Suprapubic skin (tissue), 4 donors: Measurements from ENCODE around the gene LIN52.

Experiments used
- POLR2A ChIP-seq, 2 donors: fragments of 450-650 bp; IDR thresholded peaks; one replicate each; pipeline ENCODE4 v1.6.1; 2017; ENCODE audit warnings: antibody characterized with exemption in 2 of 2, mild to moderate bottlenecking in 2 of 2, moderate library complexity in 2 of 2
- POLR2AphosphoS5 ChIP-seq, 3 donors: sonication (generic); formaldehyde crosslinking; IDR thresholded peaks; one replicate each; pipeline ENCODE4 v1.6.1; 2017; ENCODE audit warnings: antibody characterized with exemption in 3 of 3
- TF ChIP-seq, protein P1 (sequence below), 2 donors: fragments of 200-600 bp in 1 of 2; fragments of 450-650 bp in 1 of 2; sonication (generic) in 1 of 2; IDR thresholded peaks; one replicate each; pipeline ENCODE4 v1.5.1; 2016 to 2019; ENCODE audit warnings: antibody characterized with exemption in 2 of 2, mild to moderate bottlenecking in 1 of 2, moderate library complexity in 1 of 2

DNA sequence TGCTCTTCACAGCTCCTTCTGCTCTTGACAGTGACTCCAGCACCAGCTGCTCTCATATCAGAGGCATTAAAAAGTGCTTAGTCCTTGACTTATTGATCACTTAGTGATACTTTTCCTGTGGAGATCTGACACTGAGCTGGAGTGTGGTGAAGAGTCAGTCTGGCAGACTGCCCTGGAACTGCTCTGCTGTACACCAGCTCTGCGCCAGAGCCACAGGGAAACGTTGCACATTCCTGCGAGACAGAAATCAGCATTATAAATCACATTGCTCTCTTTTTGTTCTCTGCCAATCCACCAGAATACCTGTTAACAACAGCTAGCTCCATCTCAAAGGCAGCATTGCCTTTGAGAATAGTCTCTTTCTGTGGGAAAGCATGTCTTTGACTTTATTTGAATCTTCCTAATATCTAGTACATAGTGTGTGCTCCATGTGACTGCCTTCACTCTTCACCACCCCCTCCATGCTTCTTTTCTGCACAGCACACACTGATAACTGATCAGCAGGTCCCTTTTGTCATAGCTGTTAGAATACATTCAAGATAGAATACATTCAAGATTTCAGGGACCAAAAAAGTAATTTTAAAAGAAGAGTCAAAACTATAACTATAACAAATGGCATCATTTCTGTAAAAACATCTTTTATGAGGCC lies 106.3 kb downstream of the LIN52 start:
- no peak for TF ChIP-seq POLR2A (IDR thresholded peaks at IDR 0.05)
- TF ChIP-seq, protein P1, sequence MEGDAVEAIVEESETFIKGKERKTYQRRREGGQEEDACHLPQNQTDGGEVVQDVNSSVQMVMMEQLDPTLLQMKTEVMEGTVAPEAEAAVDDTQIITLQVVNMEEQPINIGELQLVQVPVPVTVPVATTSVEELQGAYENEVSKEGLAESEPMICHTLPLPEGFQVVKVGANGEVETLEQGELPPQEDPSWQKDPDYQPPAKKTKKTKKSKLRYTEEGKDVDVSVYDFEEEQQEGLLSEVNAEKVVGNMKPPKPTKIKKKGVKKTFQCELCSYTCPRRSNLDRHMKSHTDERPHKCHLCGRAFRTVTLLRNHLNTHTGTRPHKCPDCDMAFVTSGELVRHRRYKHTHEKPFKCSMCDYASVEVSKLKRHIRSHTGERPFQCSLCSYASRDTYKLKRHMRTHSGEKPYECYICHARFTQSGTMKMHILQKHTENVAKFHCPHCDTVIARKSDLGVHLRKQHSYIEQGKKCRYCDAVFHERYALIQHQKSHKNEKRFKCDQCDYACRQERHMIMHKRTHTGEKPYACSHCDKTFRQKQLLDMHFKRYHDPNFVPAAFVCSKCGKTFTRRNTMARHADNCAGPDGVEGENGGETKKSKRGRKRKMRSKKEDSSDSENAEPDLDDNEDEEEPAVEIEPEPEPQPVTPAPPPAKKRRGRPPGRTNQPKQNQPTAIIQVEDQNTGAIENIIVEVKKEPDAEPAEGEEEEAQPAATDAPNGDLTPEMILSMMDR (IDR thresholded peaks at IDR 0.05) = no peak
- TF ChIP-seq POLR2AphosphoS5 (IDR thresholded peaks at IDR 0.05) = no peak
